WTC11 (cell line): ENCODE results near the gene RPTOR. TPM values are rescaled to one million over a fixed set of nuclear protein-coding genes. Genes with fewer than 3 reads are reported as not detected.

Experiments used
- ATAC-seq: fragments of 200-7000 bp; cut with Tn5 transposase; 2 replicates; pipeline ENCODE4 v1.10.0; 2021; ENCODE audit warnings: mild to moderate bottlenecking, moderate library complexity
- CTCF ChIA-PET: fragments of 300-600 bp; sonication (Branson Sonifier 250); formaldehyde crosslinking; loops from one replicate; lab custom pipeline; 2021; ENCODE audit warnings: antibody characterized with exemption; lab: Charles Lee
- POLR2A ChIA-PET: fragments of 350-600 bp; sonication (Branson Sonifier 250); formaldehyde crosslinking; loops from one replicate; lab custom pipeline; 2021; ENCODE audit warnings: antibody characterized with exemption; lab: Charles Lee
- DNase-seq: peaks from one replicate; pipeline ENCODE4 v3.0.0; 2021; ENCODE audit warnings: low spot score
- H3K27ac Mint-ChIP-seq: 2 replicates; pipeline ENCODE4 v1.8.0; 2021; ENCODE audit warnings: mixed read lengths
- H3K27me3 Mint-ChIP-seq: 2 replicates; pipeline ENCODE4 v1.8.0; 2021; ENCODE audit warnings: low read depth, mild to moderate bottlenecking, moderate library complexity, mixed read lengths
- H3K36me3 Mint-ChIP-seq: 2 replicates; pipeline ENCODE4 v1.8.0; 2021; ENCODE audit warnings: mixed read lengths
- H3K4me1 Mint-ChIP-seq: 2 replicates; pipeline ENCODE4 v1.8.0; 2022; ENCODE audit warnings: mixed read lengths
- H3K4me3 Mint-ChIP-seq: 2 replicates; pipeline ENCODE4 v1.8.0; 2021; ENCODE audit warnings: mild to moderate bottlenecking, moderate library complexity, mixed read lengths
- H3K9me3 Mint-ChIP-seq: 2 replicates; pipeline ENCODE4 v1.8.0; 2021; ENCODE audit warnings: mixed read lengths
- E2F4 ChIP-seq: sonication (generic); formaldehyde crosslinking; IDR thresholded peaks from 2 replicates; pipeline ENCODE4 v1.8.1; 2022; ENCODE audit warnings: low read depth, mild to moderate bottlenecking, moderate library complexity, missing genetic modification reagents, borderline replicate concordance
- EMX1 ChIP-seq: fragments of 250-450 bp; sonication (Bioruptor Pico); IDR thresholded peaks from 2 replicates; pipeline ENCODE4 v1.8.0; 2021; ENCODE audit warnings: mild to moderate bottlenecking
- FOXJ3 ChIP-seq: sonication (generic); formaldehyde crosslinking; IDR thresholded peaks from 2 replicates; pipeline ENCODE4 v1.9.0; 2021; ENCODE audit warnings: missing genetic modification reagents, mild to moderate bottlenecking, borderline replicate concordance
- IRF2 ChIP-seq: sonication (generic); formaldehyde crosslinking; IDR thresholded peaks from 2 replicates; pipeline ENCODE4 v1.8.0; 2022; ENCODE audit warnings: low read depth, missing genetic modification reagents, borderline replicate concordance
- JAZF1 ChIP-seq: fragments of 250-450 bp; sonication (Bioruptor Pico); IDR thresholded peaks from 2 replicates; pipeline ENCODE4 v1.9.0; 2021; ENCODE audit warnings: moderate library complexity, mild to moderate bottlenecking, inconsistent platforms
- MLX ChIP-seq: sonication (generic); formaldehyde crosslinking; IDR thresholded peaks from 2 replicates; pipeline ENCODE4 v1.8.1; 2023; ENCODE audit warnings: mild to moderate bottlenecking, missing genetic modification reagents, moderate library complexity
- MXD4 ChIP-seq: fragments of 250-450 bp; sonication (Bioruptor Pico); IDR thresholded peaks from 2 replicates; pipeline ENCODE4 v1.8.0; 2021; ENCODE audit warnings: mild to moderate bottlenecking, moderate library complexity, borderline replicate concordance
- NR3C1 ChIP-seq: sonication (generic); formaldehyde crosslinking; conservative IDR thresholded peaks from 2 replicates; pipeline ENCODE4 v1.8.1; 2023; ENCODE audit warnings: low read depth, mild to moderate bottlenecking, missing genetic modification reagents
- OVOL2 ChIP-seq: fragments of 250-450 bp; sonication (Bioruptor Pico); IDR thresholded peaks from 2 replicates; pipeline ENCODE4 v1.9.0; 2021; ENCODE audit warnings: mild to moderate bottlenecking, borderline replicate concordance
- PRRX2 ChIP-seq: fragments of 250-450 bp; sonication (Bioruptor Pico); IDR thresholded peaks from 2 replicates; pipeline ENCODE4 v1.8.0; 2021; ENCODE audit warnings: mild to moderate bottlenecking
- SP1 ChIP-seq: sonication (generic); formaldehyde crosslinking; conservative IDR thresholded peaks from 2 replicates; pipeline ENCODE4 v1.8.1; 2022; ENCODE audit warnings: missing genetic modification reagents
- TEAD1 ChIP-seq: sonication (generic); formaldehyde crosslinking; IDR thresholded peaks from 2 replicates; pipeline ENCODE4 v1.8.0; 2022; ENCODE audit warnings: mild to moderate bottlenecking, missing genetic modification reagents
- ZNF121 ChIP-seq: sonication (generic); formaldehyde crosslinking; IDR thresholded peaks from 2 replicates; pipeline ENCODE4 v1.8.0; 2023; ENCODE audit warnings: missing genetic modification reagents
- ZNF138 ChIP-seq: sonication (generic); formaldehyde crosslinking; conservative IDR thresholded peaks from 2 replicates; pipeline ENCODE4 v1.8.1; 2022; ENCODE audit warnings: mild to moderate bottlenecking, moderate library complexity, missing genetic modification reagents
- ZNF219 ChIP-seq: sonication (generic); formaldehyde crosslinking; IDR thresholded peaks from 2 replicates; pipeline ENCODE4 v1.8.0; 2023; ENCODE audit warnings: missing genetic modification reagents, mild to moderate bottlenecking, borderline replicate concordance
- total RNA-seq: library from RNA; stranded (reverse); gene quantifications from 3 replicates; pipeline ENCODE4 v1.2.3, GENCODE V29; 2021
- TF ChIP-seq, protein P1 (sequence below): sonication (generic); formaldehyde crosslinking; IDR thresholded peaks from 2 replicates; pipeline ENCODE4 v1.8.1; 2023; ENCODE audit warnings: mild to moderate bottlenecking, missing genetic modification reagents, borderline replicate concordance
- TF ChIP-seq, protein P2 (sequence below): sonication (generic); formaldehyde crosslinking; IDR thresholded peaks from 2 replicates; pipeline ENCODE4 v1.8.1; 2022; ENCODE audit warnings: mild to moderate bottlenecking, moderate library complexity, missing genetic modification reagents
- TF ChIP-seq, protein P3 (sequence below): sonication (generic); formaldehyde crosslinking; IDR thresholded peaks from 2 replicates; pipeline ENCODE4 v1.8.1; 2023; ENCODE audit warnings: mild to moderate bottlenecking, missing genetic modification reagents, moderate library complexity
- TF ChIP-seq, protein P4 (sequence below): sonication (generic); formaldehyde crosslinking; IDR thresholded peaks from 2 replicates; pipeline ENCODE4 v1.8.0; 2023; ENCODE audit warnings: missing genetic modification reagents, mild to moderate bottlenecking, borderline replicate concordance
- TF ChIP-seq, protein P5 (sequence below): fragments of 250-450 bp; sonication (Bioruptor Pico); IDR thresholded peaks from 2 replicates; pipeline ENCODE4 v2.1.2; 2022; ENCODE audit warnings: mild to moderate bottlenecking, moderate library complexity

Gene RPTOR
- total RNA-seq, 1 experiment from 2014 or later: 41.0 TPM

GRCh38 chr17:81008140-81008539, 463.5 kb downstream of the RPTOR start:
- H3K27me3 Mint-ChIP-seq: peaks cover 54% of the 10 kb centered on the region
- CTCF ChIA-PET: interaction anchor here (1.2 kb wide), 1 partner anchor 15 kb away, joined by 3 read pairs; no protein-coding TSS in a partner anchor
- H3K4me1 Mint-ChIP-seq: peaks cover 3% of the 10 kb centered on the region; the same call in 1 of the 2 replicates
- TF ChIP-seq FOXJ3 (no peak), JAZF1 (no peak), IRF2 (CRISPR knock-in tag) (no peak), PRRX2 (no peak), ZNF138 (CRISPR knock-in tag) (no peak), SP1 (CRISPR knock-in tag) (no peak), NR3C1 (CRISPR knock-in tag) (no peak), OVOL2 (no peak), ZNF121 (CRISPR knock-in tag) (no peak)
- TF ChIP-seq, protein P1, sequence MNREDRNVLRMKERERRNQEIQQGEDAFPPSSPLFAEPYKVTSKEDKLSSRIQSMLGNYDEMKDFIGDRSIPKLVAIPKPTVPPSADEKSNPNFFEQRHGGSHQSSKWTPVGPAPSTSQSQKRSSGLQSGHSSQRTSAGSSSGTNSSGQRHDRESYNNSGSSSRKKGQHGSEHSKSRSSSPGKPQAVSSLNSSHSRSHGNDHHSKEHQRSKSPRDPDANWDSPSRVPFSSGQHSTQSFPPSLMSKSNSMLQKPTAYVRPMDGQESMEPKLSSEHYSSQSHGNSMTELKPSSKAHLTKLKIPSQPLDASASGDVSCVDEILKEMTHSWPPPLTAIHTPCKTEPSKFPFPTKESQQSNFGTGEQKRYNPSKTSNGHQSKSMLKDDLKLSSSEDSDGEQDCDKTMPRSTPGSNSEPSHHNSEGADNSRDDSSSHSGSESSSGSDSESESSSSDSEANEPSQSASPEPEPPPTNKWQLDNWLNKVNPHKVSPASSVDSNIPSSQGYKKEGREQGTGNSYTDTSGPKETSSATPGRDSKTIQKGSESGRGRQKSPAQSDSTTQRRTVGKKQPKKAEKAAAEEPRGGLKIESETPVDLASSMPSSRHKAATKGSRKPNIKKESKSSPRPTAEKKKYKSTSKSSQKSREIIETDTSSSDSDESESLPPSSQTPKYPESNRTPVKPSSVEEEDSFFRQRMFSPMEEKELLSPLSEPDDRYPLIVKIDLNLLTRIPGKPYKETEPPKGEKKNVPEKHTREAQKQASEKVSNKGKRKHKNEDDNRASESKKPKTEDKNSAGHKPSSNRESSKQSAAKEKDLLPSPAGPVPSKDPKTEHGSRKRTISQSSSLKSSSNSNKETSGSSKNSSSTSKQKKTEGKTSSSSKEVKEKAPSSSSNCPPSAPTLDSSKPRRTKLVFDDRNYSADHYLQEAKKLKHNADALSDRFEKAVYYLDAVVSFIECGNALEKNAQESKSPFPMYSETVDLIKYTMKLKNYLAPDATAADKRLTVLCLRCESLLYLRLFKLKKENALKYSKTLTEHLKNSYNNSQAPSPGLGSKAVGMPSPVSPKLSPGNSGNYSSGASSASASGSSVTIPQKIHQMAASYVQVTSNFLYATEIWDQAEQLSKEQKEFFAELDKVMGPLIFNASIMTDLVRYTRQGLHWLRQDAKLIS (CRISPR knock-in tag): no peak
- TF ChIP-seq, protein P2, sequence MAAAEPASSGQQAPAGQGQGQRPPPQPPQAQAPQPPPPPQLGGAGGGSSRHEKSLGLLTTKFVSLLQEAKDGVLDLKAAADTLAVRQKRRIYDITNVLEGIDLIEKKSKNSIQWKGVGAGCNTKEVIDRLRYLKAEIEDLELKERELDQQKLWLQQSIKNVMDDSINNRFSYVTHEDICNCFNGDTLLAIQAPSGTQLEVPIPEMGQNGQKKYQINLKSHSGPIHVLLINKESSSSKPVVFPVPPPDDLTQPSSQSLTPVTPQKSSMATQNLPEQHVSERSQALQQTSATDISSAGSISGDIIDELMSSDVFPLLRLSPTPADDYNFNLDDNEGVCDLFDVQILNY: no peak
- ATAC-seq (no peak), DNase-seq (no peak)
- no peak overlapping the region for H3K27ac Mint-ChIP-seq
- peaks cover 22% of the 10 kb centered on the region for H3K9me3 Mint-ChIP-seq
- POLR2A ChIA-PET: no interaction called here
- no peak overlapping the region for H3K4me3 Mint-ChIP-seq
- peaks cover 15% of the 10 kb centered on the region for H3K36me3 Mint-ChIP-seq

DNA sequence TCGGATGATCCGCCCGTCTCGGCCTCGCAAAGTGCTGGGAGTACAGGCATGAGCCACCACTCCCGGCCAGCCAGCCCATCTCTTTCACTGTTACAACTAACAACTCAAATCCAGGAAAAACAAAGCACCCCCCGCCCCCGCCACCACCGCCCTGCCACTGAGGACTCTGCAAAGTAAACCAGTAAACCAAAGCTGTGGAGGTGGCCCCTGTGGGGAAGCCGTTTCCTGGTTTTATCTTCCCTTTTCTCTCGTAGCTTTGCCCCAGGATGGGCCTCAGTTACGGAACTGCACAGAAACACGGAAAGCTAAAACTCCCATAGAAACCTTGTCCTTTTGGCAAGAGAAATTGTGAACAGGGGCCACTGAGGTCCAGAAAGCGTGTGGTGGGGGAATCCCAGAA, 464.5 kb downstream of the RPTOR start:
- ChIA-PET CTCF (interaction anchor here (0.9 to 1.4 kb wide), 3 partner anchors 31 to 191 kb away, joined by 3 read pairs; no protein-coding TSS in a partner anchor), POLR2A (no interaction called here)
- peaks cover 10% of the 10 kb centered on the region for H3K4me1 Mint-ChIP-seq
- peaks cover 15% of the 10 kb centered on the region for H3K36me3 Mint-ChIP-seq
- H3K4me3 Mint-ChIP-seq: no peak overlapping the region
- no peak overlapping the region for H3K27ac Mint-ChIP-seq
- H3K9me3 Mint-ChIP-seq: peaks cover 22% of the 10 kb centered on the region
- ATAC-seq (no peak), DNase-seq (no peak)
- H3K27me3 Mint-ChIP-seq: peaks cover 47% of the 10 kb centered on the region
- TF ChIP-seq, protein P3, sequence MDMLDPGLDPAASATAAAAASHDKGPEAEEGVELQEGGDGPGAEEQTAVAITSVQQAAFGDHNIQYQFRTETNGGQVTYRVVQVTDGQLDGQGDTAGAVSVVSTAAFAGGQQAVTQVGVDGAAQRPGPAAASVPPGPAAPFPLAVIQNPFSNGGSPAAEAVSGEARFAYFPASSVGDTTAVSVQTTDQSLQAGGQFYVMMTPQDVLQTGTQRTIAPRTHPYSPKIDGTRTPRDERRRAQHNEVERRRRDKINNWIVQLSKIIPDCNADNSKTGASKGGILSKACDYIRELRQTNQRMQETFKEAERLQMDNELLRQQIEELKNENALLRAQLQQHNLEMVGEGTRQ (CRISPR knock-in tag): no peak
- TF ChIP-seq TEAD1 (CRISPR knock-in tag): no peak

DNA sequence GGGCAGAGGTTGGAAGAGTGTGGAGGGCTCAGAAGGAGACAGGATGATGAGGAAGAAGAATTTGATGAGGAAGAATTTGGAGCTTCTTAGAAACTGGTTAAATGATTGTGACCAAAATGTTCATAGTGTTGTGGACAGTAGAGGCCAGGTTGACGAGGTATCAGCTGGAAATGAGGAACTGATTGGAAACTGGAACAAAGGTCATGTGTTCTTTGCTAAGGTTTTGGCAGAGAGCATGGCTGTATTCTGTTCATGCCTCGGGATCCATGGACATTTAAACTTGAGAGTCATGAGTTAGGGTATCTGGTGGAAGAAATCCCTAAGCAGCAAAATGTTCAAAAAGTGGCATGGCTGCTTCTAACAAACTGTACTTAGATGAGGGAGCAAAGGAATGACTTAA, 466.3 kb downstream of the RPTOR start:
- ATAC-seq (no peak), DNase-seq (no peak)
- H3K4me3 Mint-ChIP-seq: no peak overlapping the region
- H3K27ac Mint-ChIP-seq: no peak overlapping the region
- POLR2A ChIA-PET: no interaction called here
- H3K9me3 Mint-ChIP-seq: peaks cover 22% of the 10 kb centered on the region
- H3K36me3 Mint-ChIP-seq: peaks cover 15% of the 10 kb centered on the region
- CTCF ChIA-PET: interaction anchor here (0.9 kb wide), 1 partner anchor 13 kb away, joined by 3 read pairs; no protein-coding TSS in a partner anchor
- H3K27me3 Mint-ChIP-seq: peaks cover 31% of the 10 kb centered on the region
- peaks cover 7% of the 10 kb centered on the region for H3K4me1 Mint-ChIP-seq
- no peak for TF ChIP-seq MLX (CRISPR knock-in tag)
- no peak for TF ChIP-seq ZNF219 (CRISPR knock-in tag)
- no peak for TF ChIP-seq EMX1 (CRISPR knock-in tag)
- TF ChIP-seq E2F4 (CRISPR knock-in tag): no peak
- no peak for TF ChIP-seq MXD4 (CRISPR knock-in tag)
- TF ChIP-seq, protein P4, sequence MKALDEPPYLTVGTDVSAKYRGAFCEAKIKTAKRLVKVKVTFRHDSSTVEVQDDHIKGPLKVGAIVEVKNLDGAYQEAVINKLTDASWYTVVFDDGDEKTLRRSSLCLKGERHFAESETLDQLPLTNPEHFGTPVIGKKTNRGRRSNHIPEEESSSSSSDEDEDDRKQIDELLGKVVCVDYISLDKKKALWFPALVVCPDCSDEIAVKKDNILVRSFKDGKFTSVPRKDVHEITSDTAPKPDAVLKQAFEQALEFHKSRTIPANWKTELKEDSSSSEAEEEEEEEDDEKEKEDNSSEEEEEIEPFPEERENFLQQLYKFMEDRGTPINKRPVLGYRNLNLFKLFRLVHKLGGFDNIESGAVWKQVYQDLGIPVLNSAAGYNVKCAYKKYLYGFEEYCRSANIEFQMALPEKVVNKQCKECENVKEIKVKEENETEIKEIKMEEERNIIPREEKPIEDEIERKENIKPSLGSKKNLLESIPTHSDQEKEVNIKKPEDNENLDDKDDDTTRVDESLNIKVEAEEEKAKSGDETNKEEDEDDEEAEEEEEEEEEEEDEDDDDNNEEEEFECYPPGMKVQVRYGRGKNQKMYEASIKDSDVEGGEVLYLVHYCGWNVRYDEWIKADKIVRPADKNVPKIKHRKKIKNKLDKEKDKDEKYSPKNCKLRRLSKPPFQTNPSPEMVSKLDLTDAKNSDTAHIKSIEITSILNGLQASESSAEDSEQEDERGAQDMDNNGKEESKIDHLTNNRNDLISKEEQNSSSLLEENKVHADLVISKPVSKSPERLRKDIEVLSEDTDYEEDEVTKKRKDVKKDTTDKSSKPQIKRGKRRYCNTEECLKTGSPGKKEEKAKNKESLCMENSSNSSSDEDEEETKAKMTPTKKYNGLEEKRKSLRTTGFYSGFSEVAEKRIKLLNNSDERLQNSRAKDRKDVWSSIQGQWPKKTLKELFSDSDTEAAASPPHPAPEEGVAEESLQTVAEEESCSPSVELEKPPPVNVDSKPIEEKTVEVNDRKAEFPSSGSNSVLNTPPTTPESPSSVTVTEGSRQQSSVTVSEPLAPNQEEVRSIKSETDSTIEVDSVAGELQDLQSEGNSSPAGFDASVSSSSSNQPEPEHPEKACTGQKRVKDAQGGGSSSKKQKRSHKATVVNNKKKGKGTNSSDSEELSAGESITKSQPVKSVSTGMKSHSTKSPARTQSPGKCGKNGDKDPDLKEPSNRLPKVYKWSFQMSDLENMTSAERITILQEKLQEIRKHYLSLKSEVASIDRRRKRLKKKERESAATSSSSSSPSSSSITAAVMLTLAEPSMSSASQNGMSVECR (CRISPR knock-in tag): no peak
- TF ChIP-seq FOXJ3: no peak
- TF ChIP-seq, protein P5, sequence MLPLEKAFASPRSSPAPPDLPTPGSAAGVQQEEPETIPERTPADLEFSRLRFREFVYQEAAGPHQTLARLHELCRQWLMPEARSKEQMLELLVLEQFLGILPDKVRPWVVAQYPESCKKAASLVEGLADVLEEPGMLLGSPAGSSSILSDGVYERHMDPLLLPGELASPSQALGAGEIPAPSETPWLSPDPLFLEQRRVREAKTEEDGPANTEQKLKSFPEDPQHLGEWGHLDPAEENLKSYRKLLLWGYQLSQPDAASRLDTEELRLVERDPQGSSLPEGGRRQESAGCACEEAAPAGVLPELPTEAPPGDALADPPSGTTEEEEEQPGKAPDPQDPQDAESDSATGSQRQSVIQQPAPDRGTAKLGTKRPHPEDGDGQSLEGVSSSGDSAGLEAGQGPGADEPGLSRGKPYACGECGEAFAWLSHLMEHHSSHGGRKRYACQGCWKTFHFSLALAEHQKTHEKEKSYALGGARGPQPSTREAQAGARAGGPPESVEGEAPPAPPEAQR: no peak
